ENCODE data around the gene ASB2. TPM values are rescaled to one million over a fixed set of nuclear protein-coding genes. Genes with fewer than 3 reads are reported as not detected.
A peak's percentile ranks its signal among the peaks of the same experiment; 100 is the strongest.

Gene ASB2
- total and polyA plus RNA-seq, 2 of the 13 experiments (the other 11 are each of a cell fraction or from before 2014, with no cell fraction given) = 0.82 to 4.1 TPM

DNA sequence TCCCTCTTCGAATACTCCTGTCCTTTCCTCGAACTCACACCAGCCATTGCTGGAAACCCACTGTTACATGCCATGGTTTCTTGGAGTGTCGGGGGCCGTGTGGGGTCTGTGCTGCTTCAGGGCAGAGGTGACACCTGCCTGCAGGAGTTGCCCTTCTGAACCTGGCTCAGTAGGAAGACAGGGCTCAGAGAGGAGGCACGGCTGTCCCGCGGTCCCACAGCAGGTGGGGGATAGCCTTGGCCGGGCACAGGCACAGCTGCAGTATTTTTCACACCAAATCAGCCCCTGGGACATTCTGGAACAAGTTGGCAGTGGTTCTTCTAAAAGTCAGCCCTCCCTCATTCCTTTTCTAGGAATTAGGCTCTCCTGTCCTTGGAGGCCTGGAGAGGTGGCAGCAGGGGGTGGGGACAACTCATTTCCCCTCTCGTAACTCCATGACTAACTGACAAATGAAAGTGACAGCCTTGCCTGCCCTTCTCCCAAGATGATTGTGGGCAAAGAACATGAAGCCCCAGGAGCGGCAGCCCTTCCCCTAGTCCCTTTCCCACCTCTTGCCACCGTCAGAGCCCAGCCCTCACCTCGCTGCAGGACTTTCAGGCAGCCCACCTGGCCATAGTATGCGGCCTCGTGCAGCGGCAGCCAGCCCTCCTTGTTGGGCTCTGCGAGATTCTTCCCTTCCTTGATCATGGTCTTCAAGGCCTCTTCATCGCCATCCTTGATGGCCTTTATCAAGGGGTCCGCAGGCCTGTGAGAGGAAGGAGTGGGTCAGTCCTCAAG, 22.4 kb downstream of the ASB2 start (continued):
- TF ChIP-seq PRDM4 (CRISPR knock-in tag; IDR thresholded peaks at IDR 0.05; ENCODE audit: borderline replicate concordance) = no peak
- TF ChIP-seq, protein P1, sequence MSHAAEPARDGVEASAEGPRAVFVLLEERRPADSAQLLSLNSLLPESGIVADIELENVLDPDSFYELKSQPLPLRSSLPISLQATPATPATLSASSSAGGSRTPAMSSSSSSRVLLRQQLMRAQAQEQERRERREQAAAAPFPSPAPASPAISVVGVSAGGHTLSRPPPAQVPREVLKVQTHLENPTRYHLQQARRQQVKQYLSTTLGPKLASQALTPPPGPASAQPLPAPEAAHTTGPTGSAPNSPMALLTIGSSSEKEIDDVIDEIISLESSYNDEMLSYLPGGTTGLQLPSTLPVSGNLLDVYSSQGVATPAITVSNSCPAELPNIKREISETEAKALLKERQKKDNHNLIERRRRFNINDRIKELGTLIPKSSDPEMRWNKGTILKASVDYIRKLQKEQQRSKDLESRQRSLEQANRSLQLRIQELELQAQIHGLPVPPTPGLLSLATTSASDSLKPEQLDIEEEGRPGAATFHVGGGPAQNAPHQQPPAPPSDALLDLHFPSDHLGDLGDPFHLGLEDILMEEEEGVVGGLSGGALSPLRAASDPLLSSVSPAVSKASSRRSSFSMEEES (CRISPR knock-in tag; IDR thresholded peaks at IDR 0.05) = no peak
- no peak for TF ChIP-seq MTF1 (CRISPR knock-in tag; IDR thresholded peaks at IDR 0.05)
- no peak for TF ChIP-seq HDAC6 (IDR thresholded peaks at IDR 0.05; ENCODE audit: low read depth, low read length)
- TF ChIP-seq FOXP1 (IDR thresholded peaks at IDR 0.05) = no peak
- TF ChIP-seq FOXP1 (CRISPR knock-in tag; IDR thresholded peaks at IDR 0.05) = no peak
- TF ChIP-seq, protein P2, sequence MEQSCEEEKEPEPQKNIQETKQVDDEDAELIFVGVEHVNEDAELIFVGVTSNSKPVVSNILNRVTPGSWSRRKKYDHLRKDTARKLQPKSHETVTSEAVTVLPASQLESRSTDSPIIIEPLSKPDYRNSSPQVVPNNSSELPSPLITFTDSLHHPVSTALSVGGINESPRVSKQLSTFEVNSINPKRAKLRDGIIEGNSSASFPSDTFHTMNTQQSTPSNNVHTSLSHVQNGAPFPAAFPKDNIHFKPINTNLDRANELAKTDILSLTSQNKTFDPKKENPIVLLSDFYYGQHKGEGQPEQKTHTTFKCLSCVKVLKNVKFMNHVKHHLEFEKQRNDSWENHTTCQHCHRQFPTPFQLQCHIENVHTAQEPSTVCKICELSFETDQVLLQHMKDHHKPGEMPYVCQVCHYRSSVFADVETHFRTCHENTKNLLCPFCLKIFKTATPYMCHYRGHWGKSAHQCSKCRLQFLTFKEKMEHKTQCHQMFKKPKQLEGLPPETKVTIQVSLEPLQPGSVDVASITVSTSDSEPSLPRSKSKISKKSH (CRISPR knock-in tag; IDR thresholded peaks at IDR 0.05; ENCODE audit: borderline replicate concordance) = no peak
- TF ChIP-seq SP1 (IDR thresholded peaks at IDR 0.05) = no peak
- no peak for TF ChIP-seq SP1 (CRISPR knock-in tag; IDR thresholded peaks at IDR 0.05)
- TF ChIP-seq HNF1B (CRISPR knock-in tag; IDR thresholded peaks at IDR 0.05) = peak; percentile 25; the same call in 1 of the 2 replicates
- no peak for TF ChIP-seq KDM5B (CRISPR knock-in tag; IDR thresholded peaks at IDR 0.05; ENCODE audit: borderline replicate concordance)
- no peak for TF ChIP-seq ZNF138 (CRISPR knock-in tag; IDR thresholded peaks at IDR 0.05; ENCODE audit: low read depth)
- TF ChIP-seq, protein P3, sequence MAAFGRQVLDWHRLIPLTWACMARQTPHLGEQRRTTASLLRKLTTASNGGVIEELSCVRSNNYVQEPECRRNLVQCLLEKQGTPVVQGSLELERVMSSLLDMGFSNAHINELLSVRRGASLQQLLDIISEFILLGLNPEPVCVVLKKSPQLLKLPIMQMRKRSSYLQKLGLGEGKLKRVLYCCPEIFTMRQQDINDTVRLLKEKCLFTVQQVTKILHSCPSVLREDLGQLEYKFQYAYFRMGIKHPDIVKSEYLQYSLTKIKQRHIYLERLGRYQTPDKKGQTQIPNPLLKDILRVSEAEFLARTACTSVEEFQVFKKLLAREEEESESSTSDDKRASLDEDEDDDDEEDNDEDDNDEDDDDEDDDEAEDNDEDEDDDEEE (CRISPR knock-in tag; IDR thresholded peaks at IDR 0.05) = no peak; the same call in 1 of the 2 replicates
- TF ChIP-seq RFX5 (IDR thresholded peaks at IDR 0.05; ENCODE audit: low read depth, low read length) = no peak
- no peak for TF ChIP-seq ZFP82 (CRISPR knock-in tag; IDR thresholded peaks at IDR 0.05; ENCODE audit: borderline replicate concordance)
- no peak for TF ChIP-seq TCF7L2 (IDR thresholded peaks at IDR 0.05; ENCODE audit: low read depth, low read length)
- TF ChIP-seq, protein P4, sequence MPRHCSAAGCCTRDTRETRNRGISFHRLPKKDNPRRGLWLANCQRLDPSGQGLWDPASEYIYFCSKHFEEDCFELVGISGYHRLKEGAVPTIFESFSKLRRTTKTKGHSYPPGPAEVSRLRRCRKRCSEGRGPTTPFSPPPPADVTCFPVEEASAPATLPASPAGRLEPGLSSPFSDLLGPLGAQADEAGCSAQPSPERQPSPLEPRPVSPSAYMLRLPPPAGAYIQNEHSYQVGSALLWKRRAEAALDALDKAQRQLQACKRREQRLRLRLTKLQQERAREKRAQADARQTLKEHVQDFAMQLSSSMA (CRISPR knock-in tag; IDR thresholded peaks at IDR 0.05) = 0 out of 2 replicates have a peak, but pooled peaks have one; percentile 46
- TF ChIP-seq CCAR2 (optimal IDR thresholded peaks at IDR 0.05; ENCODE audit: low read depth, low read length) = no peak
- no peak for TF ChIP-seq ZNF441 (CRISPR knock-in tag; IDR thresholded peaks at IDR 0.05; ENCODE audit: borderline replicate concordance)
- no peak for TF ChIP-seq AKAP8 (CRISPR knock-in tag; IDR thresholded peaks at IDR 0.05)
- TF ChIP-seq ZNF563 (CRISPR knock-in tag; IDR thresholded peaks at IDR 0.05) = no peak
- no peak for TF ChIP-seq ISL2 (CRISPR knock-in tag; IDR thresholded peaks at IDR 0.05)
